ENCODE measurements around the gene B3GAT2. TPM values are rescaled to one million over a fixed set of nuclear protein-coding genes. Genes with fewer than 3 reads are reported as not detected.

B3GAT2 gene
- total RNA-seq, 1 donor from 2014 or later = 0.08 TPM

DNA sequence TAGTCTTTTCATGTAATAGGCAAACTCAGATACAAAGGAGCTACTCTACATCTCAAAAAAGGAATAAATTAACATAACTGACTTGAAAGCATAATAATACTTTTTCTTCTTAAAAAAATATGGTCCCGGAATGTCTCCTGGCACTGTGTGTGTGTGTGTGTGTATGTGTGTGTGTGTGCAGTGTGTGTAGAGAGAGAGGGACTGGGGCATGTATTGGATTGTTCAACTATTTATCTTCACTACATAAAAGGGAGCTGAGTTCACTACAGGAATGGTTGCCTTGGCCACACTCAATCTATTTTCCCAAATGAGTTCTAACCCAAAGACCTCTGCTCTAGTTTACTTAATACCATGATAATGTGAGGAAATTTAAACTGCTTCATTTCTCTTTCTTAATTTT is 51.1 kb downstream of the B3GAT2 start:
- Mint-ChIP-seq H3K36me3 (ENCODE audit: low read depth, unreplicated experiment) (no peaks in the 10 kb centered on the region), H3K9me3 (ENCODE audit: unreplicated experiment) (no peaks in the 10 kb centered on the region), H3K4me1 (ENCODE audit: unreplicated experiment) (no peaks in the 10 kb centered on the region), H3K4me3 (ENCODE audit: unreplicated experiment) (no peak overlapping the region), H3K27ac (ENCODE audit: unreplicated experiment) (no peak overlapping the region), H3K27me3 (ENCODE audit: unreplicated experiment) (peaks cover 3% of the 10 kb centered on the region)
- no peak for DNase-seq (ENCODE audit: low spot score)
- TF ChIP-seq, protein P1, sequence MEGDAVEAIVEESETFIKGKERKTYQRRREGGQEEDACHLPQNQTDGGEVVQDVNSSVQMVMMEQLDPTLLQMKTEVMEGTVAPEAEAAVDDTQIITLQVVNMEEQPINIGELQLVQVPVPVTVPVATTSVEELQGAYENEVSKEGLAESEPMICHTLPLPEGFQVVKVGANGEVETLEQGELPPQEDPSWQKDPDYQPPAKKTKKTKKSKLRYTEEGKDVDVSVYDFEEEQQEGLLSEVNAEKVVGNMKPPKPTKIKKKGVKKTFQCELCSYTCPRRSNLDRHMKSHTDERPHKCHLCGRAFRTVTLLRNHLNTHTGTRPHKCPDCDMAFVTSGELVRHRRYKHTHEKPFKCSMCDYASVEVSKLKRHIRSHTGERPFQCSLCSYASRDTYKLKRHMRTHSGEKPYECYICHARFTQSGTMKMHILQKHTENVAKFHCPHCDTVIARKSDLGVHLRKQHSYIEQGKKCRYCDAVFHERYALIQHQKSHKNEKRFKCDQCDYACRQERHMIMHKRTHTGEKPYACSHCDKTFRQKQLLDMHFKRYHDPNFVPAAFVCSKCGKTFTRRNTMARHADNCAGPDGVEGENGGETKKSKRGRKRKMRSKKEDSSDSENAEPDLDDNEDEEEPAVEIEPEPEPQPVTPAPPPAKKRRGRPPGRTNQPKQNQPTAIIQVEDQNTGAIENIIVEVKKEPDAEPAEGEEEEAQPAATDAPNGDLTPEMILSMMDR (IDR thresholded peaks at IDR 0.05; ENCODE audit: unreplicated experiment) = no peak

DNA sequence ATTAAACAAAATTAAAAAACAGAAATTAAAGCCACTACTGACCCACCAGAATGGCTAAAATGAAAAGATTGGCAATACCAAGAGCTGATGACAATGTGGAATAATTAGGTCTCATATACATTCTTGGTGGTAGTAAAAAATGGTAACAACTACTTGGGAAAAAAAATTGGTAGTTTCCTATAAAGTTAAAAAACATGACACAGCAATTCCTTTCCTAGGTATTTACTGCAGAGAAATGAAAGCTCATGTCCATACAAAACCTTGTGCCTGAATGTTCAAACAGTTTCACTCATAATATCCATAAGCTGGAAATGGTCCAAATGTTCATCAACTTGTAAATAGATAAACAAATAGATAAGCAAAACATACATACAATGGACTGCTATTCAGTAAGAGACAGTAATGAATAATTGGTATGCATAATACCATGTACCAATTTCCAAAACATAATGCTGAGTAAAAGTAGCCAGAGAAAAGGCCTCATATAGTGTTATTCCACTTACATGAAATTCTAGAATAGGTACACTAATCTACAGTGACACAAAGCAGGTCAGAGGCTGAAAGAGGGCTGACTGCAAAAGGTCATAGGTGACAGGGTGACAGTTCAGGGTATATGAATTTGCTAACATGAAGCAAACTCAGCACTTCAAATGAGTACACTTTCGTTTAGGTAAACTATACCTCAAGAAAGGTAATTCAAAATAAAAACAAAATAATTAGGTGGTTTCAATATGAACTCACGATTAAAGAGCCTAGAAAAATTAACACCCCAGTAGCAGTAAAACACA is 53.0 kb downstream of the B3GAT2 start:
- Mint-ChIP-seq H3K27me3 (ENCODE audit: unreplicated experiment) (no peaks in the 10 kb centered on the region), H3K36me3 (ENCODE audit: low read depth, unreplicated experiment) (no peaks in the 10 kb centered on the region), H3K4me1 (ENCODE audit: unreplicated experiment) (no peaks in the 10 kb centered on the region), H3K27ac (ENCODE audit: unreplicated experiment) (no peak overlapping the region), H3K9me3 (ENCODE audit: unreplicated experiment) (no peaks in the 10 kb centered on the region), H3K4me3 (ENCODE audit: unreplicated experiment) (no peak overlapping the region)
- TF ChIP-seq, protein P1 (IDR thresholded peaks at IDR 0.05; ENCODE audit: unreplicated experiment) = no peak
- no peak for DNase-seq (ENCODE audit: low spot score)

DNA sequence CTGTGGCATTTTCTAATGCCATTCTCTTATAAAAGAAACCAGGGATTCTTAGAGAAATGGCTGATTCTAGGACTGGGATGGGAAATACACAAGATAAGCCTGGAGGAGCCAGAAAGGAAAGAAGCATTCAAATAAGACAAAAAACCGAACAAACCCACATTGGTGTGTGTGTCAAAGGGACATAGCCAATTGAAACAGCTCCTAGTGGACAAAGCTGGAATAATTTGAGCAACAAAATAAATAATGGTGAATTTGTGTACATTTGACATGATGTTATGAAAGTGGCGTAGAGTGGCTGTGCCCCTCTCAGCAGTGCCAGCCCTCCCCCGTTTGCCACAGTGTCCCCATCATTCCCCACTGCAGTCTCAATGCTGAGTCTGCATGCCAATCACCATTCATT is 55.5 kb downstream of the B3GAT2 start:
- Mint-ChIP-seq H3K27me3 (ENCODE audit: unreplicated experiment) (peaks cover 1% of the 10 kb centered on the region), H3K4me1 (ENCODE audit: unreplicated experiment) (no peaks in the 10 kb centered on the region), H3K27ac (ENCODE audit: unreplicated experiment) (no peak overlapping the region), H3K4me3 (ENCODE audit: unreplicated experiment) (no peak overlapping the region), H3K9me3 (ENCODE audit: unreplicated experiment) (no peaks in the 10 kb centered on the region), H3K36me3 (ENCODE audit: low read depth, unreplicated experiment) (no peaks in the 10 kb centered on the region)
- DNase-seq (ENCODE audit: low spot score) = no peak
- TF ChIP-seq, protein P1 (IDR thresholded peaks at IDR 0.05; ENCODE audit: unreplicated experiment) = peak; percentile 49

DNA sequence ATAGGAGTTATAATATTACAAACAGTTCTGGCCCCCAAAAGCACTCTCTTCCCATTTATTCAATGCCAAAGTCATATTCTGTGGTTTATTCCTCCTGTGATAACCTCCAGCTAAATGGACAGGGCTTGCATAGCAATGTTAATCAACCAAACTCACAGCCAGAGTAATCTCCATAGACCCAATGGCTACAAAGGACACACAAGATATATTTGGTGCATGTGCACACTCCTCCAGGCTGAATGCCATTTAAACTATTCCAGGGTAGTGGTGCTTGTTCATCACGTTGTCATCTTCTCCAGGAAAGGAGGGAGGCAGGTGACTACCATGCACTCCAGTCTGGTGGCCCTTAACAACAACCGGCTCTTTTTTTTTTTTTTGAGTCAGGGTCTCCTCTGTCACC is 56.8 kb downstream of the B3GAT2 start:
- H3K27ac Mint-ChIP-seq (ENCODE audit: unreplicated experiment) = no peak overlapping the region

DNA sequence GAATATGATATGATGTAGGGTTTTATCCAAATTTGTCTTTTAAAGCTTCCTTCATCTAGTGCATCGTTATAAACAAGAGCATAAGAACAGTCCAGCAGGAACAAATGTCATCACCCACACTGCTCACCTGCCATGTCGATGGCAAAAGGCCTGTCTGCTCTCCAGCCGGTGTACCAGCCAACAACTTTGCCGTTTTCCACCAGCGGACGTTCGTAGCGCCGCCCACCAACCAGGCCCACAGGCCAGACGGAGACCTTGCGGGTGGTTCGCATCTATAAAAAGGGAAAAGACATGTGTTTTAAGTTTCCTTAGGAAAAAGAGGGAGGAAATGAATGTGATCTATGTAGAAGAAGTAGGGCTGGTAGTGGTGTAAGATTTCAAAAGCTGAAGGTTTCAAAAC is 62.9 kb downstream of the B3GAT2 start:
- DNase-seq (ENCODE audit: low spot score) = no peak
- H3K4me3 Mint-ChIP-seq (ENCODE audit: unreplicated experiment) = no peak overlapping the region
- H3K27ac Mint-ChIP-seq (ENCODE audit: unreplicated experiment) = no peak overlapping the region
- TF ChIP-seq, protein P1 (IDR thresholded peaks at IDR 0.05; ENCODE audit: unreplicated experiment) = no peak
- no peaks in the 10 kb centered on the region for H3K4me1 Mint-ChIP-seq (ENCODE audit: unreplicated experiment)
- H3K27me3 Mint-ChIP-seq (ENCODE audit: unreplicated experiment) = peaks cover 8% of the 10 kb centered on the region
- no peaks in the 10 kb centered on the region for H3K36me3 Mint-ChIP-seq (ENCODE audit: low read depth, unreplicated experiment)
- no peaks in the 10 kb centered on the region for H3K9me3 Mint-ChIP-seq (ENCODE audit: unreplicated experiment)

More for the DNA sequence above, 56.8 kb downstream of the B3GAT2 start:
- H3K27me3 Mint-ChIP-seq (ENCODE audit: unreplicated experiment) = peaks cover 2% of the 10 kb centered on the region
- no peaks in the 10 kb centered on the region for H3K4me1 Mint-ChIP-seq (ENCODE audit: unreplicated experiment)
- no peak for DNase-seq (ENCODE audit: low spot score)
- no peaks in the 10 kb centered on the region for H3K36me3 Mint-ChIP-seq (ENCODE audit: low read depth, unreplicated experiment)
- H3K9me3 Mint-ChIP-seq (ENCODE audit: unreplicated experiment) = no peaks in the 10 kb centered on the region
- no peak overlapping the region for H3K4me3 Mint-ChIP-seq (ENCODE audit: unreplicated experiment)
- TF ChIP-seq, protein P1 (IDR thresholded peaks at IDR 0.05; ENCODE audit: unreplicated experiment) = no peak
